GM13977 (cell line): ENCODE data around the gene NOL4L.

Source experiments
- DNase-seq: peaks from one replicate; pipeline ENCODE4 v3.0.0; 2012; ENCODE audit warnings: low spot score
- CTCF ChIP-seq: IDR thresholded peaks from 2 replicates; pipeline ENCODE4 v1.5.1; 2012; ENCODE audit warnings: mild to moderate bottlenecking, control low read depth; ENCODE audit not compliant: insufficient read depth; ENCODE audit errors: extremely low read depth, missing control alignments
- in situ Hi-C: fragments of 300-500 bp; cut with MboI; formaldehyde crosslinking; loops from one replicate; pipeline ENCODE4 v1.12.0; 2022; ENCODE audit warnings: low sequenced_read_pairs, low pct_unique_long_range_greater_than_20kb, mixed read lengths, inconsistent platforms; ENCODE audit not compliant: unreplicated experiment

Gene NOL4L

DNA sequence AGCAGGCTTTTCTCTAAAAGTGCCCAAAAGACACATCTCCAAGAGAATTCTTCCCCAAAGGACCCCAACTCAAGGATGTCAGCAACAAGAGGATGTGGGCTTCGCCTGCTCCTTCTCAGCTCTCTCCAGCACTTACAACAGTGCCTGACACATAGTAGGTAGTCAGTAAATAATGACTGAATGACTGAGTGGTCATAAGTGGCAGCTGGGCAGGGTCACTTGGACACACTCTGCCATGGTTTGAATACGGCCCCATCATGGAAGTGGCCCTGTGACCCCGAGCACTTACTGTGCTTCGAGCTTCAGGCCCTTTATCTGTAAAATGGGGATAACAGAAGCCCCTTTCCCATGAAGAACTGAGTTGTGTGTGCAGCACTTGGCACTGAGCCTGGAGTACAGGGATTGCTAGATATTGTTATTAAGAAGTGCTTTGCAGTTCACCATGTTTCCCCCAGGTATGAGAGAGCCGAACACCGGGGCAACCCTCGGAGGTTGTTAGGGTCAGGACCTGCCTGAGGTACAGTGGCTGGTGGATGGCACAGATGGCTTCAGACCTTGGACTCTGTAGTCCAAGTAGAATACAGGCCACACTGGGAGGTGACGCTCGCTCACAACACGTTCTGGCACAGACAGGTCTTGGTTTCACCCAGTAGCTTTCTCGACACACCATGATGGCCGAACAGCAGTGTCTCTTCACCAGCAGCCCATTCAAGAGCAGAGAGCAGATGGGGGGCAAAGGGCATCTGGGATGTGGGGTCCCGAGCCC is 56.0 kb downstream of the NOL4L start:
- DNase-seq: no peak
- no peak for TF ChIP-seq CTCF
- in situ Hi-C loops: loop anchor here (10.0 to 25.0 kb wide), 2 partner anchors 116 to 258 kb away; no protein-coding TSS in a partner anchor

DNA sequence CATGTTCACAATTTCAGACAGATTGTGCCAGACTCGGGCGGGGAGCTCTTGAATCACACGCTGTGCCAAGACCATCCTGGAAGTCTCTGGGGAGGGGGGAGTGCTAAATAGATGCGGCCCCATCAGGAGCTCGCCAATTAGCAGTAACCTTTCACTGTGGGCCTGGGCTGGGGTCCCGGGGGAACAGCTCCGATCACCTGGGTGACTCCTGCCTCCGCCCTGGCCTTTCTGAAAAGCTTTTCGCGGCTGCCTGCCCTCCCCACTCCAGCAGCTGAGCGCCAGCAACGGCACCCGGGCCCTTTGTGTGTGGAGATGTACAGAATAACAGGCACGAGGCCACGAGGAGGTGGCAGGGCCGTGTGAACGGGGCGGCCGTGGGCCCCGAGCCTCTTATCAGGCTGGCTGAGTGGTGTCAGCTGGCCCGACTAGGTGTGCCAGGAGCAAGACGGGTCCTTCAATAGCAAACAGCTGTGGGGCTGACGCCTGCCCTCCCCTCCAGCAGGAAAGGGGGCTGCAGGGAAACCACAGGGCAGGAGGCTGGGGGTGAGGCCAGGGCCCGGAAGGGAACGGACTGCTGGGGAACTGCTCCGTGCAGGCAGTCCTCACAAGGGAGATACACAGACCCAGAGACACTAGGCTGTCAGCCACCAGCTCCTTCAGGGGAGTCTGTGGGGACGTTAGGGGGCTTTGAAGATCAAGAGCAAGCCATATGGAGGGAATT is 56.8 kb downstream of the NOL4L start:
- in situ Hi-C loops: loop anchor here (10.0 to 25.0 kb wide), 2 partner anchors 116 to 259 kb away; no protein-coding TSS in a partner anchor
- no peak for TF ChIP-seq CTCF
- DNase-seq: no peak

DNA sequence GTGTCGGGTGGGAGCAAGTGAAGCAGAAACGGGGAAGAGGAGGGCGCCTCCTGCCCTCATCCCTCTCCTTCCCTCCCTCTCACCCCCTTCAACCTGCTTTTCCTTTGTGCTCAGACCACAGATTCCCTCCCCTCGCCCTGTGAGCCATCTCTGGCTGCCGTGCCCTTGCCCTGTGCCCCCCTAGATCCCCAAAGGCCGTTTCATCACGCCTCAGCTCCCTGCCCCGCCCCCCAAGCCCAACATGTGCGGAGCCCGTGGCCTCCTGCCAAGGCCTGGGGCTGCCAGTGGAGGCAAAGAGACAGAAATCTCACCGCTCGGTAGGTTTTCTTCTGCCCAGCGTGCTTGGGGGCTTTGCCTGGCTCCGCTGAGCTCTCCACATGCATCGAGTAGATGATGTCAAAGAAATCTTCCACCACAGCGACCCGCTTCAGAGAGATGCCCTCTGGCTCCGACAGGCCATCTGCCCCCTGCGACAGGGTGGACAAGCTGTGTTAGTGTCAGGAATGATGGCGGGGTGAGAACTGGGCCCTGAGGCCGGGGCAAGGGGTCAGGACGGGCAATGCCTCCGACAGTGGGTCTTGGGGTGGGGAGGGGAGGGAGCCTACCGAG is 57.6 kb downstream of the NOL4L start:
- in situ Hi-C loops: loop anchor here (10.0 to 25.0 kb wide), 2 partner anchors 117 to 260 kb away; no protein-coding TSS in a partner anchor
- no peak for DNase-seq

DNA sequence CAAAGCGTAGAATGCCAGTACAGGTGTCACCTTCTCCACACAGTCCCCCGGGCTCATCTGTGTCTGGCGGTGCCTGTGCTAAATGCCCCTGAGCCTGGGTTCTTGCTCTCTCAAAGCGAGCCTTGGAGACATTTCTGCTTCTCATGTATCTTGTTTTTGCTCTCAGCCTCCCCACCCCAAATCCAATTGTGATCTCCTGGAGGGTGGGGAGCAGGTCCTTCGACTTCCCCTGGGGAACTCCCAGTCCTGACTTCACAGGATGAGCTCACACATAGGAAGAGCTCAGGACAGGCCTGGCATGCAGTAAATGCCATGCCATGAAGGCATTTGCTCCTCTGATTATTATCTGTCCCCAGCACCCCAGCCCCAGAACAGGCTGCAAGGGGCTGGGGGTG is 58.1 kb downstream of the NOL4L start:
- no peak for DNase-seq
- in situ Hi-C loops: loop anchor here (10.0 to 25.0 kb wide), 2 partner anchors 118 to 260 kb away; no protein-coding TSS in a partner anchor
- no peak for TF ChIP-seq CTCF

More for the DNA sequence above, 57.6 kb downstream of the NOL4L start:
- no peak for TF ChIP-seq CTCF

DNA sequence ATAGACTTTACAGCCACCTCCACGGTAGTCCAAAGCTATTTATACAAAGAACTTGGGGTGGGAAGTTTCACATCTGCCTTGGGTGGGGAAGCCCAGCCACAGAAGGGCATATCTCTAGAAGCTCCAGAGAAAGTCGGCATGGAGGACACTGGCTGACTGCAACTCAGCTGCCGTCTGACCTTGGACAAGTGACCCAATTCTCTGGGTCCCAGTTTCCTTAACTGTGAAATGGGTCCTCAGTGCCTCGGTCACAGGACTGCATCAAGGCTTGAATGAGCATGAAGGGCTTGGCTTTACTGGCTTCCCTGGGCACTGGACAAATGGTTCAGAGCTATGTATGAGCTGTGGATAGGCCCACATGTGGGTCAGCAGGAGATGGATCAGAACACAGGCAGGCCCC is 58.6 kb downstream of the NOL4L start:
- in situ Hi-C loops: loop anchor here (10.0 to 25.0 kb wide), 2 partner anchors 118 to 261 kb away; no protein-coding TSS in a partner anchor
- TF ChIP-seq CTCF: no peak
- no peak for DNase-seq

DNA sequence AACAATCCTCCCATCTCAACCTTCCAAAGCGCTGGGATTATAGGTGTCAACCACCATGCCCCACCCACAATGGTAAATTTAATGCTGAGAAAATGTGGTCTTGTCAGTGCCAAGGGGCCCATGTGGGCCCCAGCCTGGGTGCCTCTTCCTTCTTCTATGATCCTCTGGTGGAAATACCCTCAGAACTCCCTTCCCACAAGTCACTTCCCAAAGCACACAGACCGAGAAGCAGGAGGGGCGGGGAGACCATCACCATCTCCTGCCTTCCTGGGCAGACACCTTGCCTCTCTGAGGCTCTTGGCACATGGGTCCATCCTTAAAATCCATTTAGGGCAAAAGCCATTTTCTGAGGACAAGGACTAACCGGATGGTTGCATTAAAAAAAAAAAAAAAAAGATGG is 59.0 kb downstream of the NOL4L start:
- no peak for TF ChIP-seq CTCF
- in situ Hi-C loops: loop anchor here (10.0 to 25.0 kb wide), 2 partner anchors 119 to 261 kb away; no protein-coding TSS in a partner anchor
- DNase-seq: no peak
